GM12801 (cell line): Measurements from ENCODE around the gene C22orf31.

ENCODE experiments used
- CTCF ChIP-seq: IDR thresholded peaks from one replicate; pipeline ENCODE4 v1.5.1; 2011; ENCODE audit warnings: control low read depth; ENCODE audit not compliant: insufficient read length; ENCODE audit errors: extremely low read depth

C22orf31 gene

GRCh38 chr22:29061773-29062172, at the start of gene C22orf31:
TSS of gene C22orf31 (minus strand) at chr22:29061831. CDS start at chr22:29061792, 39 bp downstream.
- TF ChIP-seq CTCF = no peak

GRCh38 chr22:29110946-29111345, 49.3 kb upstream of the C22orf31 start:
- no peak for TF ChIP-seq CTCF

- no peak for TF ChIP-seq CTCF
Observed at GRCh38 chr22:29109822-29110221, 48.2 kb upstream of the C22orf31 start.

- TF ChIP-seq CTCF = no peak
Observed at GRCh38 chr22:29108137-29108536, 46.5 kb upstream of the C22orf31 start.

GRCh38 chr22:29106839-29107238, 45.2 kb upstream of the C22orf31 start:
- no peak for TF ChIP-seq CTCF

- no peak for TF ChIP-seq CTCF
Observed at GRCh38 chr22:29105468-29105867, 43.8 kb upstream of the C22orf31 start.

- TF ChIP-seq CTCF = no peak
Observed at GRCh38 chr22:29103121-29103520, 41.5 kb upstream of the C22orf31 start.

GRCh38 chr22:29102300-29102699, 40.7 kb upstream of the C22orf31 start:
- no peak for TF ChIP-seq CTCF
